Measurements from ENCODE around the gene PLCE1.

Gene PLCE1

GRCh38 chr10:93995182-93995581, 1.5 kb downstream of the PLCE1 start:
- DNase-seq = no peak

- DNase-seq = no peak
Observed at GRCh38 chr10:93995598-93996271, 2.0 kb downstream of the PLCE1 start.

GRCh38 chr10:93996551-93996950, 2.8 kb downstream of the PLCE1 start:
- no peak for DNase-seq

- no peak for DNase-seq
Observed at GRCh38 chr10:93997546-93997945, 3.8 kb downstream of the PLCE1 start.

- no peak for DNase-seq
Observed at GRCh38 chr10:93999401-93999851, 5.7 kb downstream of the PLCE1 start.

DNA sequence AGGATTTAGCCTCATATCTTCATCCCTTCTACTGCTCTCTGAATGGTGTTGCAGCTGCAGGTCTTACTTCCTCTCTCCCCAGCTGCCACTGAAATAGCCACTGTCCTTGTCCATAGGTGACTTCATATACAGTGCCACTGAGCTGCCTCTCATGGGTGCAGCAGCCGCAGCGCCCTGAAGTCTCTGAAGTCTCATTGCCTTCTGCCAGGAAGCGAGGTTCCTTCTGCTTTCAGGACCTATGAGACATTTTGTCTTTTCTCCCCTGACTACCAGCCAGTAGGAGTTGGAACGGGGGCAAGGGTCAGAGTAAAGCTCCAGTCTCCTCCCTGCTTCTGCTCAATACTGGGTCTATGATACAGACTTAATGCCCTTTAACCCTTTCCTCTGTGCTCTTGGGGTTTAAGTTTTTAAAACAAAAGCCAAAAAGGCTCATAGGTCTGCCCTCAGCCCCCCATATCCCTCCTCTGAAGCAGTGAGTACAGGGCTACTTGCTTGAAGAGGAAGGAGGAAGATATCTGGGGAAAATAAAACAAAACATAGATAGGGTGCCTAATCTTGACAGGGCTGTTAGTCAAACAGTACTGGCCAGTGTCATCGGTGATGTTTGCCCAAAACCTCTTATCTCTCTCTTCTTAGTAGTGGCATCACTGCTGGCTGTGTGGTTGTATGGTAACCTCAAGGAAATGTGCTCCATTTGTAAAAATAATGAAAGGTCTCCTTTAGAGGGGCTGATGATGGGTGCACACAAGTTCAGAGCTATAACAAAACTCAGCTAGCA, 7.1 kb downstream of the PLCE1 start:
- DNase-seq = no peak

DNA sequence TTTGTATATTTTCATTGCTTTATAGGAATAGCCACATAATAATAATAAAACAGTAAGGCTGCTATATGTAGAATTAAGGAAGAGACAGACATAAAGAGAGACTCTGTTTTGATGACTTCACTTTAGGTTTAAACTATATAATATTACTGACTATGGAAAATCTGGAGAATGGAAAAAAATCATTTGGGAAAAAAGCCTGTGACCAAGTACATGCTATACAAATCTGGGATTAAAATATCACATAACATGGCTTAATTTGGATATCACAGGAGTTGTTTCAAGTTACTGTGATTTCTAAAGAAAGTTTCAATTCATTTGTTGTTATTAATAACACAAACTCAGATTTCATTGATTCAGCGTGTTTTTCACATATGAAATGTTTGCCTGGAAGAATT, 7.7 kb downstream of the PLCE1 start:
- DNase-seq = no peak

DNA sequence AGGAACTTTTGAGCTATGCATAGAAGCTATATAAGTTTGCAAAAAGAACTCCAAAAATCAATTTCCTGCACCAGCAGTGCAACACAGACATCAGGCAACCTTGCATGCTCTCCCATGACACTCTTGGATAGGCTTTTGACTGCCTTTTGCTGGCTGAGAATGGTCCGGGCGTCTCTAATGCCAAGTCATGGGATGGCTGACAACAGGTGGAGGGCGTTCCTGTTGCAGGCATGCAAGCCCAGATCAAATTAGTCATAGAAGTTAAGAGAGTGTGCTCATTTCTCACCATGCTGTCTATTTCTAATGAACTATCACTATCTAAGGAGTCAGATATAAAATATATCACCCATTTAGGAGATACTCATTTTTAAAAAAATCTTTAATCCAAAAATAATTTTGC, 8.4 kb downstream of the PLCE1 start:
- DNase-seq = no peak

DNA sequence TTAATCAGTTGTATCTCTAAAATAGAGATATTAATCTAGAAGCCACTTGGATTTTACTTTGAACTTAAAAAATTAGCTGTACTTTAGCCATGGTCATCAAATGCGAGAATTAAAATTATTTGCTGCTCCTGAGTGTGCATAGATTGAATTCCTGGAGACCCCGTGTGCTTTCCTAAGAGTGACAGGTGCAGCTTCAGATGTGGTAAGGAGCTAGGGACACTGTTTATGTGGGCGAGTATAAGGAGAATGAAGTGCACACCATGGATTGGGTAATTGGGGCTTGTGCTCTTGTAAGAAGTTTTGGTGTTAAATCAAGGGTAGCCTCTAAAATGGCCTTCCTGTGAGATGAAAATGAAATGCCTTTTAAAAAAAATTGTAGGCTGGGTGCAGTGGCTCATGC, 9.8 kb downstream of the PLCE1 start:
- DNase-seq = no peak

DNA sequence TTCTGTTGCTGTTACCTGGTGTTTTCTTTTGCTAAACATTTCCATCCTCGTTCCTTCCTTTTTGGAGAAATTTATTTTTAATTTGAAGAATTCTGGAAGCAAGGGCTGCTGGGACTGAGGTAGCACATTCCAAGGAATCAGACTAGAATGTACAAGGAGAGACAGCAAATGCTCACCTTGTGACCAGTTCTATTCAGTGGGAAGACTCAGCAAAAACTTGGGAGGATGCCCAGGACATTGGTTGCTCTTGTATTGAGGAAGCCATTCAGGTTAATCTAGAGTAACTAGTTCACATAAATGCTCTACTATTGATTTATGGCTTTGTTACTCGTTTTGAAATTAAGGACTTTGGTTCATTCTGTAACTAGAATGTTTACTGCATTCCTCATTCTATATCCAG, 11.3 kb downstream of the PLCE1 start:
- no peak for DNase-seq

DNA sequence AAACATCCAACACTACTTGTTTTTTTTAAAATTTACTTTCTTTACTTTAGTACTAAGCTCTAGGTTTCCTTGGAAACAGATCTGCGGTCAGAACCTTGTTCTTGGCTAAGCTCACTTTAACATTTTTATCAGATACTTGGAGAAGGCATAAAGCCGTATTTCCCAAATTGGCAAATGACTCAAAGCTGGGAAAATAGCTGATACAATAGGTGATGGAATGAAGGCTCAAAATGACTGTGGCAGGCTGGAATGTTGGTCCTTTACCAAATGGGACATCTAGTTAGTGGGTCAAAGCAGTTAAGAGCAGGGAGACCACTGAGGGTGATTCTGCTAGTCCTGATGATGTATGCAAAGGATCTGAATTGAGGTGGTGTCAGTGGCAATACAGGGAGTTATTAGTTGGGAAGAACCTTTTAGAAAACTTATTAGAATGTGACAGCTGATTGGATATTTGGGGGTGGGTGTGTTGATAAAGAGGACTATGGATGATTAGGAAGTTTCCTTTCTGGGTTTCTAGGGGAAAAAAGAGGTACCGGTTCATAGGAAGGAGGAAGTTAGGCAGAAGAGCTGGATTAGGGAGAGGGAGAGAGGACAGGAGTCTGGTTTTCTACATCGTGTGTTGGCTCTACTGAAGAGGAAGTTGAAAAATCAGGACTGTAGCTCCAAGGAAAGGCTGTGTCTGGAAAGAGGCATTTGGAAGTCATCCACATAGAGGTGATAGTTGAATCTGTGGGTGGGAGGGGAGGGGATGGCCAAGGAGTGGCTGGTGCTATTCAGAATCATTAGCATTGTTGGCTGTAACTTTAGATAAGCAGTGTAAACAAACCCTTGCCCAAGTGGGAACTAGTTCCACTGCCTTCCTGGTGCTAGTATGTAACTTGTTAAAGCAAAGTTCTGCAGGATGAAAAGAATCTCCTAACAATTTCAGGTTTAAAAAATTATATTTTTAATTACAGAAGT, 13.1 kb downstream of the PLCE1 start:
- no peak for DNase-seq

DNA sequence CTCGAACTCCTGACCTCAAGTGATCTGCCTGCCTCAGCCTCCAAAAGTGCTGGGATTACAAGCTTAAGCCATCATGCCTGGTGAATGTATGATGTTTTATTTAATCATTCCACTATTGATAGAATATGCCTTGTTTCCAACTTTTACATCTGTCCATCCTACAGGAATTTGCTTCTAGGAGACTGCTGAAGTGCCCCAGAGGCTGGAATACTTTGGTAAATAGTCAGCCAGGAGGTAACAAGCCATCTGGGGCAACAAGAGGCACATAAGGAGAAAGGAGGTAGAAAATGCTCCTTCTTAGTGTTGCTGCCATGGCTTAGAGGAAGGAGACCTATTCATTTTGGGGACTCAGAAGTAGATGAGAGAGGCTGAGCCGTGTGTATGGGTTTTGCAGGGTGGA, 14.8 kb downstream of the PLCE1 start:
- DNase-seq = no peak

- DNase-seq = no peak
Observed at GRCh38 chr10:94010116-94010515, 16.4 kb downstream of the PLCE1 start.

DNA sequence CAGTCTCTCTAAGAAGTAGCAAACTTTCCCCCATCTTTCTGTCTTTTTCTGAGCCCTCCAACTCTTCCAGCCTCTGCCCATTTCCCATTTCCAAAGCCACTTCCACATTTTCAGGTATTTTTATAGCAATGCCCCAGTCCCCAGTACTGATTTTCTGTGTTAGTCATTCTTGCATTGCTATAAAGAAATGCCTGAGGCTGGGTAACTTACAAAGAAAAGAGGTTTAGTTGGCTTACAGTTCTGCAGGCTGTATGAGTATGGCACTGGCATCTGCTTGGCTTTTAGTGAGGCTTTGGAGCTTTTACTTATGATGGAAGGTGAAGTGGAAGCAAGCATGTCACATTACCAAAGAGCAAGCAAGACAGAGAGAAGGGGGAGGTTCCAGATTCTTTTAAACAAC, 17.2 kb downstream of the PLCE1 start:
- DNase-seq = no peak

DNA sequence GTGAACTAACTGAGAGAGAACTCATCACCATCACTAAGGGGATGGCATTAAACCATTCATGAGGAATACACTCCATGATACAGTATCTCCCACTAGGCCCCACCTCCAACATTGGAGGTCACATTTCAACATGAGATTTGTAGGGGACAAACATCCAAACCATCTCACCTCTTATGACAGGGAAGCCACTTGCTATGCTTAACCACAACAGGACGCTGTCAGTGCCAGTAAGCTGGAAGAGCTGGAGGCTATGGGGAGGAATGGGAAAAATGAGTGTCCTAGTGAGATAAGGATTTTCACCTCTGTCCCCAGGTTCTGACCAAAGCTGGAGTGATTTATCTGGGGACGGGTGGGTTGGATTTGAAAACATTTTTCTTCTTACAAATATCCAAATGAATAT, 17.6 kb downstream of the PLCE1 start:
- DNase-seq = no peak

DNA sequence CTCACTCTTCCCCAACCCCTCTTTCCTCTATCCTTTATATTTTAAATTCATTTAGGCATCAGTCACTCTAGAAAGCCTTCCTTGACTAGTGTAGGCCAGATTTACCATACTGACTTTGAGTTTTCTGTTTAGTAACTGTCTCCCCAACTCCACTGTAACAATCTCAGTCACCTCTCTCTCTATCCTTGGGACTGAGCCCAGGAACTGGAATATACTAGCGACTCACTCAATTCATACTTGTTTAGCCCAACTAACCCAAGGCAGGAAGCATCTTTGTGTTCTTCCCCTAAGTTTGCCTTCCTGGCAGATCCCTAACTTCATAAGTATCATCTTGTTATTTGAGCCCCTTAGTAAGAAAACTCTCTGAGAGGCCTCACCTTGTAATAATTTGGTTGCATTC, 19.1 kb downstream of the PLCE1 start:
- DNase-seq = no peak

- DNase-seq = no peak
Observed at GRCh38 chr10:94013331-94013760, 19.6 kb downstream of the PLCE1 start.

GRCh38 chr10:94014304-94014703, 20.6 kb downstream of the PLCE1 start:
- no peak for DNase-seq

GRCh38 chr10:94016727-94017714, 23.3 kb downstream of the PLCE1 start:
- DNase-seq = no peak

DNA sequence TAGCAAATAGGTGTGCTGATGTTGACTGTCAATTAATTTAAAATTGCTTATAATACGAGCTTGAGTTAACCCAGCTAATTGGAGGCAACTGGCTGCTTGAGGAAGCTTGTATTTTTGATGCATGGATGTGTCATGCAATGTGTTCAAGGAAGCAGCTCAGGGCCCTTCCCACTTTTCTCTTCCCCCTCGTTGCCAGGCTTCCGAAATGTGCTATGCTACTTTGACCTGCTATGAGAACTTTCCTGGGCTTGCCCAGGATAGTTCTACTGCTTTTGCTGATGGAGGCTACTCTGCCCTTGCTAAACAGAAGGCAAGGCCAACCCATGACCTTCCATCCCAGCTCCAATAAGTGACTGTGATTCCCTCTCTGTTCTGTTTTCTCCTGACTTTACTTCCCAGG, 24.4 kb downstream of the PLCE1 start:
- no peak for DNase-seq

DNA sequence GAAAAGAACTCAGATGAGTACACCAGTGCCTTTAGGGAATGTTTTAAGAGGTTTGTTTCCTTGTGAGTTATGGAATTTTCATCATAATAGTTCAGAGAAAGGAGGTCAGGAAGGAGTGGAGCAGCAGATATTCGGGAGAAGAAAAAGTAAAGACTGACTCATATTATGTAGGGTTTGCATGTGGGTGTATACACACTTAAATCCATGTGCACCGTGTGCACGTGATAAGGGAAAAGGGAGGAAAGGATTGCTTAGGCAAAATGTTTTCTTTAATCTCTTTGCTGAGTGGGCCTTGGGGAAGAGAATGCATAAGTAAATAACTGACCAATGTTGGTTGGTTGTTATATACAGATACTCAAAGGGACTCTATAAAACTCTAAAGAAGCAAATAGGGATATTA, 30.2 kb downstream of the PLCE1 start:
- DNase-seq = no peak

DNA sequence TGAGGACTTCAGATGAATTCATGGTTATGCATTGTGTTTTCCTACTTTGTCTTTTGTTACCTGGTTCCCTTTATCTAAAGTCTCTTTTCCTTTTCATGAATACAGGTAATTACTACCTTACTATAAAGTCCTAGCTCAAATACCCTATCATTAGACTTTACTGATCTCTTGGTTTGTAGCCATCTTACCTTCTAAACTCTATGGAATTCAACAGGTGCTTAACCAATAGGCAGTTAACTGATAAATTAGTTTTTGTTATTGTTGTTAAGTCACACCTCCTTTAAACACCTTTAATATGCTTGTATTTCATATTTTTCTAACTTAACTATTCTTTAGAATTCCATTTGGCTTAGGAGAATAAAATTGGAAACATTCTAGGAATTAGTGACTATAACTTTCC, 30.7 kb downstream of the PLCE1 start:
- DNase-seq = no peak

Measured in 8988T (cell line).